Ectodermal cell (in vitro differentiated cells): ENCODE results near the gene RANGRF.

Source experiments
- H3K27ac ChIP-seq: 2 replicates; pipeline ENCODE4 v1.7.0; 2013; ENCODE audit warnings: mild to moderate bottlenecking, low read depth, low read length; ENCODE audit not compliant: insufficient read depth, poor library complexity, severe bottlenecking
- H3K27me3 ChIP-seq: 2 replicates; pipeline ENCODE4 v1.7.0; 2013; ENCODE audit warnings: mild to moderate bottlenecking, low read length; ENCODE audit not compliant: insufficient read depth, control insufficient read depth, poor library complexity, severe bottlenecking
- H3K36me3 ChIP-seq: one replicate; pipeline ENCODE4 v1.7.0; 2013; ENCODE audit warnings: low read length; ENCODE audit not compliant: control insufficient read depth, insufficient read depth
- H3K4me1 ChIP-seq: one replicate; pipeline ENCODE4 v1.7.0; 2013; ENCODE audit warnings: low read length; ENCODE audit not compliant: control insufficient read depth, insufficient read depth
- H3K4me3 ChIP-seq: 2 replicates; pipeline ENCODE4 v1.7.0; 2013; ENCODE audit warnings: low read depth, low read length, control low read depth; ENCODE audit not compliant: insufficient read depth
- H3K9me3 ChIP-seq: 2 replicates; pipeline ENCODE4 v1.7.0; 2013; ENCODE audit warnings: mild to moderate bottlenecking, low read length, moderate library complexity; ENCODE audit not compliant: control insufficient read depth
- WGBS, 2 experiments: methylation state at CpG; one replicate each; pipeline ENCODE4 v1.1.7; 2013; ENCODE audit warnings: missing lambda C conversion rate in 2 of 2; 5-methylcytosine and 5-hydroxymethylcytosine counted together

RANGRF gene

GRCh38 chr17:8312726-8313600, 24.5 kb downstream of the RANGRF start:
- H3K4me3 ChIP-seq, result no peak overlapping the region
- H3K27ac ChIP-seq, result no peak overlapping the region
- WGBS, 2 experiments, result 82 to 83% methylated on average over 16 of the region's 16 CpGs
- H3K9me3 ChIP-seq, result no peaks in the 10 kb centered on the region
- no peaks in the 10 kb centered on the region for H3K36me3 ChIP-seq
- H3K4me1 ChIP-seq, result peaks cover 14% of the 10 kb centered on the region
- peaks cover 41% of the 10 kb centered on the region for H3K27me3 ChIP-seq

DNA sequence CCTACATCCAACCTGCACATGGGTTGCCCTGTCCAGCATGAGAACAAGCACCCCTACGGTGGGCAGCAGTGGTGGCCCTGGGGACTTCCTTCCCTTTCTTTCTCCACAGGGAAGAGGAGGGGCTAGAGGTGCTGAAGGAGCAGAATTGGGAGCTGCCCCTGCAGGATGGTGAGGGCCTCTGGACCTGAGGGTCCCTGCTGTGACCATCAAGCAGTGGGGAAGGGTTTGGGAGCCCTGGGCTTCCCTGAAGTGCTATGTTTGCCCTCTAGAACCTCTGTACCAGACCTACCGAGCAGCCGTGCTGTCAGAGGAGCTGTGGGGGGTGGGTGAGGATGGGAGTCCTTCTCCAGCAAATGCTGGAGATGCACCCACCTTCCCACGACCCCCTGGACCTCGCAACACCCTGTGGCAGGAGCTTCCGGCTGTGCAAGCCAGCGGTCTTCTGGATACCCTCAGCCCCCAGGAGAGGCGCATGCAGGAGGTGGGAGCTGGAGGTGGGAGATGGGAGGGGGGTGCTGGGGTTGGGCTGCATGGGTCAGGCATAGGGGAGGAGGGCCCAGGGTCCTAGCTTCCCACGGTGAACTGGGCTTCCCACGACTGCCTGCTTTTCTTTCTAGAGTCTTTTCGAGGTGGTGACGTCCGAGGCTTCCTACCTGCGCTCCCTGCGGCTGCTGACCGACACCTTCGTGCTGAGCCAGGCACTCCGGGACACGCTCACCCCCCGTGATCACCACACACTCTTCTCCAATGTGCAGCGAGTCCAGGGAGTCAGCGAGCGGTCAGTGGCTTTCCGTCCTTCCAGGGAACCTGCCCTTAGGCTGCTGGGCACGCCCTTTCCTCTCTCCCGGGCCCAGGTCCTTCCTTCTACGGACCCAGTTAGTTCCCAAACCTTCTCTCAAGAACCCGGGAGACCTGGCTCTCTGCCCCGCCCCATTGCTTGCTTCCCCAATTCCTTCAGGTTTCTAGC, 26.6 kb downstream of the RANGRF start:
- no peaks in the 10 kb centered on the region for H3K36me3 ChIP-seq
- H3K4me3 ChIP-seq, result peak overlapping the region; percentile 38
- peaks cover 14% of the 10 kb centered on the region for H3K4me1 ChIP-seq
- H3K27me3 ChIP-seq, result peaks cover 47% of the 10 kb centered on the region
- H3K27ac ChIP-seq, result no peak overlapping the region
- H3K9me3 ChIP-seq, result no peaks in the 10 kb centered on the region
- 12 to 14% methylated on average over 29 of the region's 29 CpGs for WGBS, 2 experiments

DNA sequence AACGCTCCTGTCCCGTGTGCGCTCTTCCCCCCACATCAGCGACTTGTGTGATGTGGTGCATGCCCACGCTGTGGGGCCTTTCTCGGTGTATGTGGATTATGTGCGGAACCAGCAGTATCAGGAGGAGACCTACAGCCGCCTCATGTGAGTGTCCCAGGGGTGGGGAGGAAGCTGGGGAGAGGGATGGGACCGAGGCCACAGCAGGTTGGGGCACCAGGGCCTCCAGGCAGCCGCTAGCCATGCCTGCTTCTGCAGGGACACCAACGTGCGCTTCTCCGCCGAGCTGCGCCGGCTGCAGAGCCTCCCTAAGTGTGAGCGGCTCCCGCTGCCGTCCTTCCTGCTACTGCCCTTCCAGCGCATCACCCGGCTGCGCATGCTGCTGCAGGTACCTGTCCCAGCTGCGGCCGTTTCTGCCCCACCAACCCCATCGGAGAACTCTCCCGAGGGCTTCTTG, 27.3 kb downstream of the RANGRF start:
- peaks cover 14% of the 10 kb centered on the region for H3K4me1 ChIP-seq
- H3K4me3 ChIP-seq, result peak overlapping the region; percentile 38
- H3K36me3 ChIP-seq, result no peaks in the 10 kb centered on the region
- peaks cover 47% of the 10 kb centered on the region for H3K27me3 ChIP-seq
- 11 to 12% methylated on average over 26 of the region's 26 CpGs for WGBS, 2 experiments
- H3K9me3 ChIP-seq, result no peaks in the 10 kb centered on the region
- no peak overlapping the region for H3K27ac ChIP-seq

GRCh38 chr17:8318010-8318935, 29.8 kb downstream of the RANGRF start:
- Histone ChIP-seq H3K36me3 (no peaks in the 10 kb centered on the region), H3K4me1 (peaks cover 14% of the 10 kb centered on the region), H3K27ac (no peak overlapping the region), H3K27me3 (peaks cover 47% of the 10 kb centered on the region), H3K9me3 (no peaks in the 10 kb centered on the region), H3K4me3 (no peak overlapping the region)
- 83 to 85% methylated on average over 24 of the region's 24 CpGs for WGBS, 2 experiments

DNA sequence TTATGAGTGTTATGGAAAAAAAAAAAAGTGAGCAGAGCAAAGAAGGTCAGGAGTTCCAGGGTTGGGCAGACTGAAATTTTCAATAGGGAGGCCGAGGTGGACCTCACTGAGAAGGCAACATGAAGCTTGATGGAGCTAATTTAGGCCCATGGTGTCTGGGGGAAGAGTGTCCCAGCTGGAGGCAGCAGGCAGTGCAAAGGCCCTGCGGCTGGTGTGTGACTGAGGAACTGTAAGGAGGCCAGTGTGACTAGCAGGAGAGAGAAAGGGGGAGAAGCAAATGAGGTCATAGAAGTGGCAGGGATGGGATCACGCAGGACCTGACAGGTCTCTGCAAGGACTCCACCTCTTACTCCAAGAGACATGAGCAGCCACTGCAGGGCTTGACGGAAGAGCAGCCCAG, 31.8 kb downstream of the RANGRF start:
- no peaks in the 10 kb centered on the region for H3K36me3 ChIP-seq
- H3K27me3 ChIP-seq, result peaks cover 35% of the 10 kb centered on the region
- WGBS, 2 experiments, result 91 to 92% methylated on average over 4 of the region's 4 CpGs
- H3K27ac ChIP-seq, result no peak overlapping the region
- no peaks in the 10 kb centered on the region for H3K9me3 ChIP-seq
- H3K4me3 ChIP-seq, result no peak overlapping the region
- H3K4me1 ChIP-seq, result peaks cover 7% of the 10 kb centered on the region

DNA sequence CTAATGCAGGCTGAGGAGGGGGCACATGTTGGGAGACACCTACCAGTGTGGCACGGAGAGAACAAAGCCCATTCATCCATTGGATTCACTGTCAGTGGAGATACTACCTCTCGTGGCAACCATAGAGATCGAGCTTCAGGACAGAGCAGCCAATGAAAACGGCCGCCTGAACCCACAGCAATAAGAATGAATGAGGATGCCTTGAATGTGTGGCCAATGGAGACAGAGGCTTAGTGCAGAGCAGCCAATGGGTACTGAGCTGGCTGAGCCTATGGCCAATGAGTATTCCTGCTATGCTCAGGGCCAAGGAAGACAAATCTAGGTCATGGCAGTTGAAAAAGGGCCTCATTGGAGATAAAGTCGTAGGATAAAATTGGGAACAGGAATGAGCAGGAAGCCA, 32.5 kb downstream of the RANGRF start:
- Histone ChIP-seq H3K27me3 (peaks cover 35% of the 10 kb centered on the region), H3K4me3 (no peak overlapping the region), H3K4me1 (no peaks in the 10 kb centered on the region), H3K36me3 (no peaks in the 10 kb centered on the region), H3K27ac (no peak overlapping the region), H3K9me3 (no peaks in the 10 kb centered on the region)
- 78 to 81% methylated on average over 6 of the region's 6 CpGs for WGBS, 2 experiments

DNA sequence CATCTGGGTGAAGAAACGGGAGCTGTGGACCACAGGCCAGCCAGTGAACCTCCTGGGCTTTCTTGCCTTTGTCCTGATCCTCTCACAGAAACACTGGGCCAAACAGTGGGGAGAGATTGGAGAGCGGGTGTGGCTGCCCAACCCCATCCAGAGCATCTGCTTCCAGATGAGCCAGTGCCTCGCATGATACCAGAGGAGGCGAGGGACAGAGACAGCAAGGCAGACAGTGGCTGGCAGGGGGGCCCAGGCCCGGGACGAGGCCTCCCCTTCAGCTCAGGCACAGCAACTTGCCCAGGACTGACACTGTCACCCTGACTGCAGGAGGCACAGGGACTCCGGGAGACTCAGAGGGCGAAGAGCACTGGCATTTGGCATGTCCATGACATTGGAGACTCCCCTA, 33.6 kb downstream of the RANGRF start:
- H3K9me3 ChIP-seq, result no peaks in the 10 kb centered on the region
- H3K27ac ChIP-seq, result no peak overlapping the region
- 83 to 90% methylated on average over 8 of the region's 8 CpGs for WGBS, 2 experiments
- no peak overlapping the region for H3K4me3 ChIP-seq
- no peaks in the 10 kb centered on the region for H3K36me3 ChIP-seq
- peaks cover 7% of the 10 kb centered on the region for H3K4me1 ChIP-seq
- peaks cover 35% of the 10 kb centered on the region for H3K27me3 ChIP-seq

- no peak overlapping the region for H3K4me3 ChIP-seq
- 78 to 83% methylated on average over 5 of the region's 5 CpGs for WGBS, 2 experiments
- H3K27ac ChIP-seq, result no peak overlapping the region
- no peaks in the 10 kb centered on the region for H3K36me3 ChIP-seq
- peaks cover 34% of the 10 kb centered on the region for H3K27me3 ChIP-seq
- no peaks in the 10 kb centered on the region for H3K9me3 ChIP-seq
- H3K4me1 ChIP-seq, result peaks cover 7% of the 10 kb centered on the region
These were observed 35.7 kb downstream of the RANGRF start for GRCh38 chr17:8324132-8324531.

DNA sequence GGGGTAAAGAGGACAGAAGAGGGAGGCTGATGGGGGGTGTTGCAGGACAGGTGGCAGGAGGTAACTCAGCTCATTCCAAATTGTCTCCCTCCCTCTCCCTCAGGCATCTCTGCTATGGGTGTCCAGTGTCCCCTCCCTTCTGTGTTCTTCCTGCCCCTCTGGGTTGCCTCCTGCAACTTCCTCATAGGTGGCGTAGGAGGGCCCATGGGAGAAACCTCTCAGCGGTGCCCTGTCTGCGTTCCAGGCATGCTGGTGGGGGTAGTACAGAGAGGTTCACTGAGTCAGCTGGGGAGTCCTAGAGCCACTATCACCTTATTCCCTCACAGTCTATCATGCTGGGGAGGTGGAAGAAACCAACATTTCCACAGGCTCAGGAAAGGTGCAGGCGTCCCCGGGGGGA, 36.5 kb downstream of the RANGRF start:
- 87 to 94% methylated on average over 5 of the region's 5 CpGs for WGBS, 2 experiments
- Histone ChIP-seq H3K4me3 (no peak overlapping the region), H3K9me3 (no peaks in the 10 kb centered on the region), H3K27me3 (peaks cover 34% of the 10 kb centered on the region), H3K36me3 (no peaks in the 10 kb centered on the region), H3K27ac (no peak overlapping the region), H3K4me1 (peaks cover 7% of the 10 kb centered on the region)
